ENCODE data around the gene C16orf86.

DNA sequence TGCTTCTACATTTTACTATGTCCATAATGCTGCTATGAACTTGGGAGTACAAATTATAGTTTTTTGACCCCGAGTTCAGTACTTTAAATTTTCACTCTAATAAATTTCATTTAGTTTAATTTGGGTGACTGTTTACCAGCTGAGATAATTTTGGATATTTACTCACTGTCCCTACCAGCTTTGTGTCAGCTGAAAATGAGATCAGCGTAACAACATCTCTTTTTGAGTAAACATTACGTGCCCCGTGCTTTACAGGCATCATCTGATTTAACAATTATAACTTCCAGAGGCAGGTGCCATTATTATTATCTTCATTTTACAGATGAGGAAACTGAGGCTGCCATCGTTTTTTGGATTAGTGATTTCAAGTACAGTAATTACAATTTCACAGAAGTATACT, 37.5 kb downstream of the C16orf86 start:
- no peak for TF ChIP-seq CTCF (IDR thresholded peaks at IDR 0.05)
- TF ChIP-seq POLR2A (IDR thresholded peaks at IDR 0.05) = no peak
